B cell (primary cell): Measurements from ENCODE around the gene OLFML2B.

Source experiments
- CTCF ChIP-seq: fragments of 200-600 bp; IDR thresholded peaks from one replicate; pipeline ENCODE4 v1.8.0; 2022; ENCODE audit warnings: antibody characterized with exemption, mild to moderate bottlenecking
- EZH2 ChIP-seq: IDR thresholded peaks from 2 replicates; pipeline ENCODE4 v1.6.1; 2012; ENCODE audit warnings: borderline replicate concordance, low read depth, mild to moderate bottlenecking, moderate library complexity, low read length; ENCODE audit not compliant: insufficient read depth, poor library complexity, severe bottlenecking

GRCh38 chr1:162065016-162065415 is 41.3 kb upstream of the OLFML2B start:
- TF ChIP-seq CTCF, result no peak
- TF ChIP-seq EZH2, result no peak
